ENCODE data around the gene PPP6R3. TPM values are rescaled to one million over a fixed set of nuclear protein-coding genes. Genes with fewer than 3 reads are reported as not detected.

Gene PPP6R3
- total and polyA plus RNA-seq, 2 donors (not counting 3 experiments of a cell fraction or from before 2014, with no cell fraction given): 31.7 to 98.8 TPM

GRCh38 chr11:68424981-68425865 lies 35.3 kb upstream of the PPP6R3 start:
- dilution Hi-C loops (cut with MboI; ENCODE audit: extremely low pct_ligation_motif_present, low sequenced_read_pairs) (no loop called here), intact Hi-C loops (cut with micrococcal nuclease) (no loop called here)
- no peak for FAIRE-seq
- Histone ChIP-seq H3K4me3 (replicated peaks in 1 of 3; ENCODE audit: insufficient read depth in 1 of 3, low read depth in 1 of 3, low read length in 3 of 3) (no peak overlapping the region), H3K79me2 (ENCODE audit: control insufficient read depth, insufficient read depth, low read length) (no peaks in the 10 kb centered on the region), H2AFZ (ENCODE audit: low read depth, low read length) (no peak overlapping the region), H3K27me3 (ENCODE audit: control insufficient read depth in 2 of 2, insufficient read depth in 2 of 2, low read length in 2 of 2) (no peaks in the 10 kb centered on the region), H3K4me1 (ENCODE audit: control insufficient read depth, extremely low read depth, insufficient read depth, low read length) (no peaks in the 10 kb centered on the region), H3K9me3 (replicated peaks; ENCODE audit: control insufficient read depth, insufficient read depth, low read length) (peaks cover 9% of the 10 kb centered on the region), H3K9me1 (replicated peaks; ENCODE audit: control insufficient read depth, extremely low read depth, insufficient read depth, low read length) (no peaks in the 10 kb centered on the region), H4K20me1 (replicated peaks; ENCODE audit: control insufficient read depth, extremely low read depth, insufficient read depth, low read length) (no peaks in the 10 kb centered on the region), H3K4me2 (ENCODE audit: insufficient read depth, low read length) (no peak overlapping the region), H3K9ac (replicated peaks; ENCODE audit: extremely low read depth, insufficient read depth, low read length) (no peak overlapping the region), H3K27ac (ENCODE audit: insufficient read depth, low read depth, low read length) (no peak overlapping the region), H3K36me3 (ENCODE audit: control insufficient read depth in 2 of 2, extremely low read depth in 1 of 2, insufficient read depth in 2 of 2, low read length in 2 of 2) (peaks cover 0 to 43% of the 10 kb centered on the region in 2 experiments)
- ChIA-PET CTCF (no interaction called here), POLR2A (no interaction called here)
- no peak for DNase-seq (ENCODE audit: low read depth, low spot score)
- BruUV-seq (replicated peaks): no TSS peak
- TF ChIP-seq FOS (IDR thresholded peaks at IDR 0.05; ENCODE audit: borderline replicate concordance, insufficient read depth, low read length) (no peak), POLR2AphosphoS5 (IDR thresholded peaks at IDR 0.05; ENCODE audit: insufficient read depth, low read depth, low read length) (no peak), CTCF (IDR thresholded peaks at IDR 0.05; ENCODE audit: extremely low read depth in 1 of 2, insufficient read depth in 1 of 2, low read depth in 1 of 2, low read length in 2 of 2) (no peak), MAX (IDR thresholded peaks at IDR 0.05; ENCODE audit: insufficient read depth, insufficient read length) (no peak), MYC (IDR thresholded peaks at IDR 0.05; ENCODE audit: low read depth, low read length) (no peak), JUN (IDR thresholded peaks at IDR 0.05; ENCODE audit: borderline replicate concordance, insufficient read depth, insufficient read length, low read depth) (no peak), POLR2A (IDR thresholded peaks at IDR 0.05; ENCODE audit: low read depth, low read length) (no peak), GATA2 (IDR thresholded peaks at IDR 0.05; ENCODE audit: insufficient read depth, insufficient read length, low read depth, low read length) (no peak), EZH2 (IDR thresholded peaks at IDR 0.05; ENCODE audit: borderline replicate concordance, low read depth, low read length, severe bottlenecking) (no peak)

All from endothelial cell of umbilical vein (primary cell).